HG03575 (cell line): ENCODE results near the gene CHID1.

Source experiments
- ATAC-seq: cut with Tn5 transposase; IDR thresholded peaks from one replicate; pipeline ENCODE4 v1.9.1; 2021; ENCODE audit not compliant: unreplicated experiment, insufficient number of reproducible peaks, low FRiP score; ENCODE audit errors: extremely low read depth

CHID1 gene

GRCh38 chr11:910589-911030, at the start of gene CHID1:
Gene CHID1, minus strand, starts transcription at chr11:910810. Its CDS starts 5,994 bp downstream, at chr11:904816.
- no peak for ATAC-seq

GRCh38 chr11:959608-960007, 49.0 kb upstream of the CHID1 start:
- no peak for ATAC-seq

GRCh38 chr11:959027-959426, 48.4 kb upstream of the CHID1 start:
- no peak for ATAC-seq

GRCh38 chr11:958101-958500, 47.5 kb upstream of the CHID1 start:
- no peak for ATAC-seq

- no peak for ATAC-seq
These were observed 46.8 kb upstream of the CHID1 start for GRCh38 chr11:957212-957920.

- ATAC-seq = no peak
These were observed 44.8 kb upstream of the CHID1 start for GRCh38 chr11:955154-956063.

GRCh38 chr11:954392-955153, 44.0 kb upstream of the CHID1 start:
- no peak for ATAC-seq

GRCh38 chr11:953512-953911, 42.9 kb upstream of the CHID1 start:
- no peak for ATAC-seq

GRCh38 chr11:952406-953385, 42.1 kb upstream of the CHID1 start:
- ATAC-seq = no peak

GRCh38 chr11:951507-951906, 40.9 kb upstream of the CHID1 start:
- no peak for ATAC-seq

- no peak for ATAC-seq
These were observed 37.1 kb upstream of the CHID1 start for GRCh38 chr11:947744-948143.

- ATAC-seq = no peak
These were observed 35.4 kb upstream of the CHID1 start for GRCh38 chr11:945986-946385.

- ATAC-seq = no peak
These were observed 34.3 kb upstream of the CHID1 start for GRCh38 chr11:944711-945470.

GRCh38 chr11:942823-943222, 32.2 kb upstream of the CHID1 start:
- ATAC-seq = no peak

- no peak for ATAC-seq
These were observed 30.0 kb upstream of the CHID1 start for GRCh38 chr11:940496-941135.

GRCh38 chr11:937841-938261, 27.2 kb upstream of the CHID1 start:
- no peak for ATAC-seq

- no peak for ATAC-seq
These were observed 25.6 kb upstream of the CHID1 start for GRCh38 chr11:936199-936598.
